Endometrium (tissue), 2 donors: ENCODE data around the gene ELN.
"Not testable (repeated sequence)": the region's sequence is repeated elsewhere in the genome, so short reads cannot be mapped to it uniquely, and the experiment has no call there.

Experiments
- FAIRE-seq: peaks from 2 replicates; lab custom pipeline; 2012; peaks lifted over from hg19 to GRCh38; lab: Jason Lieb, UNC
- donor health status: control.
- donor health status: control.

The ELN gene

DNA sequence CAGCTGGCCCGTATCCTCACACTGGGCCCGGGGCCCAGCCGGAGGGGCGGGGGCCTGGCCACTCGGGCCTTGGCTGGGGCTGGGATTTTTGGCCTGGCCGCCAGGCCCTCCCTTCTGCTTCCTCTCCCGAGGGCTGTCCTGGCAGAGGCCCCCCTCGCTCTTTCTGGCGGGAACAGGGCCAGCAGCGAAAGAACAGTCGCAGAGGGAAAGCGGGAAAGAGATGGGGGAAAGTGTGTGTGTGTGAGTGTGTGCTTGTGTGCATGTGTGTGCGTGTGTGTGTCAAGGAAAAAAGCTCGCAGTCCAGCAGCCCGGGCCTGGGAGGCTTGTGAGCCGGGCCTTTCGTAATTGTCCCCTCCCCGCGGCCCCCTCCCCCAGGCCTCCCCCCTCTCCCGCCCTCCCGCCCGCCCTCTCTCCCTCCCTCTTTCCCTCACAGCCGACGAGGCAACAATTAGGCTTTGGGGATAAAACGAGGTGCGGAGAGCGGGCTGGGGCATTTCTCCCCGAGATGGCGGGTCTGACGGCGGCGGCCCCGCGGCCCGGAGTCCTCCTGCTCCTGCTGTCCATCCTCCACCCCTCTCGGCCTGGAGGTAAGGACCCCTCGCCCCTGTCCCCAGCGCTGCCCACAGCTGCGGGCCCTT is at the start of gene ELN:
TSS of gene ELN (plus strand) at position 491 of the 638 bp plus-strand sequence. CDS start at position 506, 15 bp downstream.
- no peak for FAIRE-seq

- FAIRE-seq: no peak
Measured at GRCh38 chr7:73978661-73979563, 49.1 kb upstream of the ELN start.

DNA sequence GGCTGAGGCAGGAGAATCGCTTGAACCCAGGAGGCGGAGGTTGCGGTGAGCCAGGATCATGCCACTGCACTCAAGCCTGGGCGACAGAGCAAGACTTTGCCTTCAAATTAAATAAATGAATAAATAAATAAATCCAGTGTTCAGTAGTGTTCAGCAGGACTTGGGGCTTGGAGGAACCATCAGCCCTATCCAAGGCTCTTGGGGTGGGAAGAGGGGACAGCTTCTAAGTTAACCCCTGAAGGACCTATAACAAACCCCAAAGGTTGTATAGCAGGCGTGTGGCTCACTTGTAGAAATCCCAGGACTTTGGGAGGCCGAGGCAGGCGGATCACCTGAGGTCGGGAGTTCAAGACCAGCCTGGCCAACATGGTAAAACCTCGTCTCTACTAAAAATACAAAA is 48.3 kb upstream of the ELN start:
- FAIRE-seq: not testable (repeated sequence)

DNA sequence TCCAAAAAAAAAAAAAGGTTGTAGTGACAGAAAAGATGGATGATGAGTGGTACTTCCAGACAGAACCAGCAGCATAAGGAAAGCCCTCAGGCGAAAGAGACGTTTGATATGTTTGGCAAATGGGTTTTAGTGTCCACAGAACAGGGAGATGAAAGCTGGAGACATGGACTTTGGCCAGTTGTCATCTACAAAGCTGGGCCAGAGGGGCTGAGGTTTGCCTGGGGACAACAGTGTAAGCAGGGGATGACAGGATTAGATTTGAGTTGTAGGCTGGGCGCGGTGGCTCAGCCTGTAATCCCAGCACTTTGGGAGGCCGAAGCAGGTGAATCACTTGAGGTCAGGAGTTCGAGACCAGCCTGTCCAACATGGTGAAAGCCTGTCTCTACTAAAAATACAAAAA is 47.8 kb upstream of the ELN start:
- FAIRE-seq: no peak

- FAIRE-seq: no peak
Measured at GRCh38 chr7:73981933-73982332, 46.0 kb upstream of the ELN start.

- FAIRE-seq: no peak
Measured at GRCh38 chr7:73983437-73984164, 44.4 kb upstream of the ELN start.

DNA sequence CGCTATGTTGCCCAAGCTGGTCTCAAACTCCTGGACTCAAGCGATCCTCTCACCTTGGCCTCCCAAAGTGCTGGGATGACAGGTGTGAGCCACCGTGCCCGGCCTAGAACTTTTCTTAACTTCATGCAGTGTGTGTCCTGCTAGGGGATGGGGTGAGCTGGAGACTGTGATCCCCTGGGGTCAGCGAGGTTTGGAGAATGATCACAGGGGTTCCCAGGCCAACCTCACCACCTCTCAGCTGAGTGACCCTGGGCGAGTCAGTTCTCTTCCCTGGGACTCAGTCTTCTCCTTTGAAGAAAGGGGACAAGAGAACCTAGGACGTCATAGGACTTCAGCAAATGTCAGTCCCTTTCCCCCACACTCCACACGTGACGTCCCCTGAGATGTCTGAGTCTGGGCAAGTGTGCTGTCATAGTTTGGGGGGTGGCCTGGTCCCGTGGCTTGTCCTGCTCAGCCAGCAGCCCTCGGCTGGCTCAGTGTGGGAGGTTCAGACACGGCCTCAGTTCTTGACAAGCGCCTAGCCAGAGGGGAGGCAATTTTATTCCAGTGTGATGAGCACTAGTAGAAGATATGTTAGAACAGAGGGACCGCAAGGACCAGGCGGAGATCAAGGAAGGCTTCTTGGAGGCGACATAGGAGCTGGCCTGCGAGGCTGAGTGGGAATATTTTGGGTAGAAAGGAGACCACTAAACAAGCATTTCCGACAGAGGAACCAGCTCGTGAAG is 43.3 kb upstream of the ELN start:
- FAIRE-seq: no peak

DNA sequence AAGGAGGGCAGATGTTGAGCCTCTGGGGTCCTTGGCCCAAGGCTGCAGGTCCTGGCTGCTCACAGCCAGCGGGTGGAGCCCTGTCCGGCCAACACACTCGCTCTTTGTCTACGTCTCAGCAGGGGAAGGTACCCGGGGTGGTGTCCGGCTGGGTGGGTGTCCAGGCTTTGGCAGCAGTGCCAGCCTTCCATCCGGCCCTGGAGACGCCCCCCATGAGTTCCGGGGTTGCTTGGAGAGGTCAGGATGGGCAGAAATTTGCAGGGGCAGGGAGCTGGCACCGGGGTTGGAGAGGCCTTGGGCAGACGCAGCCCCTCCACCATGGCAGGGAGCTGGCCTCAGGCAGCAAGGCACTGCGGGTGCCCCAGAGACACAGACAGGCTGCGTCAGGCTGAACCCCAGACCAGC is 42.2 kb upstream of the ELN start:
- FAIRE-seq: no peak

DNA sequence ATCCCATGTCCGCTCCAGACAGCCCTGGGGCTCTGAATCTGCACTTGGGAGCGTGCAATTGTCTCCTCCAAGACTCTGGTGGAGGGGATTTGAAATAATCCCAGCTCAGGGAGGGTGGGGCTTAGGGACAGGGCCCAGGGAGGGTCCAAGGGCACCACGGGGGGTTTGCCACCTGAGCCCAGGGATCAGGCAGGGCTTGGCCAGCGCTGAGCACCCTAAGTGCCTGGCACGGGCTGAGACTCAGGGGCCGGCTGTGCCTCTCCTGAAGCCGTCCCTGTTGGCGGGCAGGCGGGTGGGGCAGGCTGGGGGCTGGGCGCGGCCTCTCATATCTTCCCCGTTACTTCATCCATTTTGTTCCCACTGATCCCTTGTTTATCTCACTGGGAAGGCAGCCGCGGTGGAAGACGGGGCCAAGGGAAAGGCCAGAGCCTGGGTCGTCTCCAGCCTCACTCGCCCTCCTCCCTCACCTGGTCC is 41.8 kb upstream of the ELN start:
- FAIRE-seq: no peak

GRCh38 chr7:73987298-73987697 is 40.7 kb upstream of the ELN start:
- FAIRE-seq: no peak

- no peak for FAIRE-seq
Measured at GRCh38 chr7:73988197-73988596, 39.8 kb upstream of the ELN start.

DNA sequence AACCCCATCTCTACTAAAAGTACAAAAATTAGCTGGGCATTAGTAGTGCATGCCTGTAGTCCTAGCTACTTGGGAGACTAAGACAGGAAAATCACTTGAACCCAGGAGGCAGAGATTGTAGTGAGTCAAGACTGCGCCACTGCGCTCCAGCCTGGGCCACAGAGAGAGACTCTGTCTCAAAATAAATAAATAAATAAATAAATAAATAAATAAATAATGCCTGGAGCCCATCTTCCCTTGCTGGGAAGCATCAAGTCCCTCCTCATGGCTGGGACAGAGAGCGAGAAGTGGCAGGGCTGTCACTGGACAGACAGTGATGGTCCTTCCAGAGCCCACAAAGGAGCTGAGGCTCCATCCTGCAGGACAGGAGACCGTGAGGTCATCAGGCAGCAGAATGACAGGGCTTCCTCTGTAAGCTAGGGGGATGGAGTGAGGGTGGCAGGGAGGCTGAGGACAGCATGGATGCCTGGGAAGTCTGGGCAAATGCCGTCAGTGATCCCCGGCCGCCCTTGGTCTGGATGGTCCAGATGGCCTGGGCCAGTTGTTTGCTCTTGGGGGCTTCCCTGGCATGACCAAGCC is 36.4 kb upstream of the ELN start:
- no peak for FAIRE-seq

DNA sequence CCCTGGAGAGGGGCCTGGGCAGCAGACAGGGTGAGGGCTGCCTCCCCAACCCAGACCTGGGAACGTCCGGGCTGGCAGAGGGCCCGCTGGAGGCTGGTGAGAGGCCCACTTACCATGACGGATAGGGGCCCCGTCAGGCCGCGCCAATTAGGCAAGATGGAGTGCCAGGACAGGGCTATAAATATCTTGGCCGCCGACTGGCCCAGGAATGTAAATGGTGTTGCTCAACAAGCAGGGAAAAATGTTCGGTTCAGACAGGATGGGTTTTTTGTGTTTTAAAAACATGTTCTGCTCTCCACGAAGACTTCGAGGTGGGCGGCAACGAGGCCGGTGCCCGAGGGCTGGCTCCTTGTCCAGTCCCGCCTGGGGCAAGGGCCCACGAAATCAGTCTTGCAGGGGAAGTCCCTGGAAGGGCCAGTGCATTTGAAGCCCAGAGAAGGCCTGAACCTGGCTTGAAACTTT is 35.8 kb upstream of the ELN start:
- FAIRE-seq: no peak

GRCh38 chr7:73994023-73994422 is 34.0 kb upstream of the ELN start:
- FAIRE-seq: no peak

GRCh38 chr7:73994761-73995160 is 33.2 kb upstream of the ELN start:
- FAIRE-seq: no peak

- no peak for FAIRE-seq
Measured at GRCh38 chr7:73995330-73995729, 32.6 kb upstream of the ELN start.

DNA sequence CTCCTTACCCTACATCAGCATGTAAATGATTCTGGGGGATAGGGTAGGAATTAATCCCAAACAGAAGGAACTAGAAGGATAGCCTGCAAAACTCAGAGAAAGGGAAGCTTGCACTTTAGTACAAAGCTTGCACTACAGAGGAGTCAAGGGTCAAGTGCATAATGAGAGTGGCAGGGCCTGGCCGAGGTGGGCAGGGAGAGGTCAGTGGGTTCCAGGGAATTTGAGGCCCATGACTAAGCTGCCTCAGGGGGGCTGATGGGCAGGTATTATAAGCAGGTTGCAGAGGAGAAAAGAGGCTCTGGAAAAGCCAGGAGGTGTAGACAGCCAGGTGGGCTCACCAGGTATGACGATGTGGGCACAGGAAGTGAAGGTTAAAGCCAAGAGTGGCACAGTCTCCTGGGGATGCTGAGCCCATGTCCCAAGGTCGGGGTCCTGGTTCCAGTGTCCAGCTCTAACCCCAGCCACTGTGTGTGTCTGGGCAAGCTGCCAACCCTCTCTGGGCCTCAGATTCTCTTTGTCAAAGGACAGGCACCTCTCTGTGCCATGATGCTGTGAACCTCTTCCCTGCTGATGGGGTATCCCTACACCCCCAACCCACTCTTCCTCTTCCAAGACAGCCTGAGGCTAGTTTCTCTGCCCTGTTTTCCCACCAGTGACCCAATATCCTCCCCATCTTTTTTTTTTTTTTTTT is 32.0 kb upstream of the ELN start:
- FAIRE-seq: no peak

- FAIRE-seq: no peak
Measured at GRCh38 chr7:73997056-73997455, 30.9 kb upstream of the ELN start.

GRCh38 chr7:73999664-74000435 is 28.1 kb upstream of the ELN start:
- FAIRE-seq: no peak

DNA sequence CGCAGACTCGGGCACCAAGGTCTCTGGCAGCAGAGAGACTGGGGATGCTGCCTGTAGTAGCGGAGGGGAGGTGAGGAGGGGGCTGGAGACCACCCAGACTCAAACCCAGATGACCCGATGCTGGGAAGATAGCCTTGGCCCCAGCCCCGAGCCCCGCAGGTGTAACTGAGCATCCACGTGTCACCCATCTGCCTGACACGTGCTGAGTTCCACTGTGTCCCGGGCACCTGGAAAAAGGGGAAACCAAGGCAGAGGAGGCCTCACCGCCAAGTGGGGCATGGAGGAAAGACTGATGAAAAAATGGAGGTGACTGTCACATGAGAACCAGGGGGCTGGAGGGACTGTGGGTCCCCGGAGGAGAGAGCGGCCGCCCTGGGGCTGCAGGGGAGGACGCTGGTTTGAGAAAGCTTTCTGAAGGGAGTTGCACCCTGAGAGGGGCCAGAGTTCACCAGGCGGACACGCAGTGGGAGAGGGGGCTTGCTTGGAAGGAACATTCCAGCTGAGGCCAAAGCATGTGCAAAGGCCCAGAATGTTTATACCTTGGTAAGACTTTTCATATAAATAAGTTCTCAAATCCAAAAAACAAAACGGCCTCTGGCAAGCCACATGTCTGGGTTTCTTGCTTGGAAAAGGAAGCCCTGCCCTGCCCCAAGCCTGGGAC is 27.4 kb upstream of the ELN start:
- no peak for FAIRE-seq
